SU-DHL-6 (cell line): ENCODE data around the gene CDK6.
"Not testable (repeated sequence)": the region's sequence is repeated elsewhere in the genome, so short reads cannot be mapped to it uniquely, and the experiment has no call there.

ENCODE experiments used
- H2AFZ ChIP-seq: fragments of 200-600 bp; sonication (generic); 2 replicates; pipeline ENCODE4 v1.6.1; 2014; ENCODE audit warnings: low read depth, mild to moderate bottlenecking, moderate library complexity, mixed read lengths, antibody characterized with exemption, low read length; ENCODE audit not compliant: severe bottlenecking
- H3F3A ChIP-seq: fragments of 200-600 bp; shearing (Covaris generic); 2 replicates; pipeline ENCODE4 v1.6.0; 2016; ENCODE audit warnings: antibody characterized with exemption, mild to moderate bottlenecking; ENCODE audit not compliant: insufficient read depth
- H3K27ac ChIP-seq: fragments of 200-600 bp; sonication (generic); 2 replicates; pipeline ENCODE4 v1.5.1; 2016; ENCODE audit warnings: low read depth, mild to moderate bottlenecking, low read length, moderate library complexity, mixed read lengths
- H3K27me3 ChIP-seq: fragments of 200-600 bp; sonication (generic), shearing (Covaris generic); 2 replicates; pipeline ENCODE4 v1.6.0; 2014; ENCODE audit warnings: mild to moderate bottlenecking, low read length
- H3K36me3 ChIP-seq: fragments of 200-600 bp; sonication (generic); 2 replicates; pipeline ENCODE4 v1.6.1; 2014; ENCODE audit warnings: mild to moderate bottlenecking, low read length, mixed read lengths
- H3K4me2 ChIP-seq: fragments of 300-600, 200-600 bp; shearing (Covaris generic), sonication (generic); 2 replicates; pipeline ENCODE4 v1.6.0; 2014; ENCODE audit warnings: low read length, low read depth, mild to moderate bottlenecking; ENCODE audit not compliant: poor library complexity, severe bottlenecking
- H3K4me3 ChIP-seq: fragments of 200-600 bp; sonication (generic); 2 replicates; pipeline ENCODE4 v1.5.1; 2014; ENCODE audit warnings: antibody characterized with exemption, low read length, mild to moderate bottlenecking, mixed read lengths; ENCODE audit not compliant: insufficient read depth, poor library complexity, severe bottlenecking
- H3K79me2 ChIP-seq: fragments of 200-600 bp; sonication (generic); 2 replicates; pipeline ENCODE4 v1.6.1; 2014; ENCODE audit warnings: mild to moderate bottlenecking, low read length, moderate library complexity; ENCODE audit not compliant: insufficient read depth
- H3K9ac ChIP-seq: fragments of 200-600 bp; sonication (generic); 2 replicates; pipeline ENCODE4 v1.7.0; 2014; ENCODE audit warnings: mild to moderate bottlenecking, low read length
- H3K9me2 ChIP-seq: fragments of 200-600 bp; sonication (generic); replicated peaks from 2 replicates; pipeline ENCODE4 v1.6.1; 2014; ENCODE audit warnings: low read length; ENCODE audit not compliant: insufficient read depth
- H3K9me3 ChIP-seq: fragments of 200-600 bp; sonication (generic); 2 replicates; pipeline ENCODE4 v1.6.1; 2014; ENCODE audit warnings: low read length, mixed read lengths; ENCODE audit not compliant: insufficient read depth
- H4K20me1 ChIP-seq: fragments of 200-600 bp; sonication (generic); 2 replicates; pipeline ENCODE4 v1.6.1; 2014; ENCODE audit warnings: low read depth, mild to moderate bottlenecking, antibody characterized with exemption, low read length, moderate library complexity, mixed read lengths
- CTCF ChIP-seq: fragments of 200-600 bp; sonication (generic); IDR thresholded peaks from one replicate; pipeline ENCODE4 v1.5.1; 2017; ENCODE audit warnings: antibody characterized with exemption, mild to moderate bottlenecking, low read length, moderate library complexity; ENCODE audit not compliant: insufficient read depth, poor library complexity, severe bottlenecking
- EZH2phosphoT487 ChIP-seq: fragments of 200-600 bp; sonication (generic), shearing (Covaris generic); conservative IDR thresholded peaks from 2 replicates; pipeline ENCODE4 v1.6.1; 2018; ENCODE audit warnings: mild to moderate bottlenecking, antibody characterized with exemption, low read length, moderate library complexity, mixed read lengths

The CDK6 gene

GRCh38 chr7:92836489-92836999, at the start of gene CDK6:
TSS of gene CDK6 (minus strand) at chr7:92836573. CDS start at chr7:92833323, 3,250 bp downstream.
- Histone ChIP-seq H3K9ac (peak within 1 kb of the TSS; percentile 64), H3K27ac (peak within 1 kb of the TSS; percentile 78), H3K4me2 (peak within 1 kb of the TSS; percentile 85), H3K27me3 (no peaks in the 10 kb centered on the region), H3K79me2 (peaks cover 26% of the 10 kb centered on the region), H2AFZ (peak within 1 kb of the TSS; percentile 58), H3F3A (peaks cover 8% of the 10 kb centered on the region), H3K9me3 (no peaks in the 10 kb centered on the region), H3K4me3 (peak within 1 kb of the TSS; percentile 58), H3K36me3 (peaks cover 4% of the 10 kb centered on the region; the same call in 1 of the 2 replicates), H3K9me2 (no peaks in the 10 kb centered on the region), H4K20me1 (no peaks in the 10 kb centered on the region)
- no peak for TF ChIP-seq EZH2phosphoT487
- no peak for TF ChIP-seq CTCF

GRCh38 chr7:92886039-92886438, 49.7 kb upstream of the CDK6 start:
- H4K20me1 ChIP-seq, H3K27me3 ChIP-seq, H2AFZ ChIP-seq, H3K9ac ChIP-seq, H3K4me2 ChIP-seq, H3K9me2 ChIP-seq, H3K9me3 ChIP-seq, H3K36me3 ChIP-seq, H3K79me2 ChIP-seq, H3K27ac ChIP-seq, H3K4me3 ChIP-seq, H3F3A ChIP-seq: not testable (repeated sequence)

GRCh38 chr7:92884218-92884617, 47.8 kb upstream of the CDK6 start:
- Histone ChIP-seq H3K4me2 (no peak overlapping the region), H2AFZ (no peak overlapping the region), H3K79me2 (no peaks in the 10 kb centered on the region), H3K9me2 (no peaks in the 10 kb centered on the region; the same call in 1 of the 2 replicates), H3K9ac (no peak overlapping the region), H3F3A (no peaks in the 10 kb centered on the region), H3K4me3 (no peak overlapping the region), H3K9me3 (no peaks in the 10 kb centered on the region), H3K27me3 (no peaks in the 10 kb centered on the region), H4K20me1 (no peaks in the 10 kb centered on the region), H3K27ac (no peak overlapping the region), H3K36me3 (no peaks in the 10 kb centered on the region)
- no peak for TF ChIP-seq CTCF
- TF ChIP-seq EZH2phosphoT487: no peak

- H4K20me1 ChIP-seq: no peaks in the 10 kb centered on the region
- H3F3A ChIP-seq: no peaks in the 10 kb centered on the region
- no peaks in the 10 kb centered on the region for H3K36me3 ChIP-seq
- no peak overlapping the region for H2AFZ ChIP-seq
- no peak overlapping the region for H3K4me2 ChIP-seq
- no peak overlapping the region for H3K9ac ChIP-seq
- H3K9me3 ChIP-seq: no peaks in the 10 kb centered on the region
- no peaks in the 10 kb centered on the region for H3K27me3 ChIP-seq
- no peak overlapping the region for H3K4me3 ChIP-seq
- no peaks in the 10 kb centered on the region for H3K9me2 ChIP-seq
- no peak for TF ChIP-seq CTCF
- no peak for TF ChIP-seq EZH2phosphoT487
- no peak overlapping the region for H3K27ac ChIP-seq
- no peaks in the 10 kb centered on the region for H3K79me2 ChIP-seq
Observed at GRCh38 chr7:92882760-92883159, 46.4 kb upstream of the CDK6 start.
